ENCODE results near the gene ACSF3. TPM values are rescaled to one million over a fixed set of nuclear protein-coding genes. Genes with fewer than 3 reads are reported as not detected.

Gene ACSF3
- total RNA-seq, 1 experiment from 2014 or later, result 33.5 TPM

GRCh38 chr16:89096042-89096717, 2.5 kb downstream of the ACSF3 start:
- CTCF ChIA-PET, result no interaction called here
- no peak overlapping the region for H3K4me3 ChIP-seq (ENCODE audit: low read length)
- no peak overlapping the region for H3K4me2 ChIP-seq (ENCODE audit: low read length)
- intact Hi-C loops (cut with micrococcal nuclease), result no loop called here
- ATAC-seq (no peak), DNase-seq (no peak)
- no peaks in the 10 kb centered on the region for H3K27me3 ChIP-seq (ENCODE audit: low read length)
- BruUV-seq (replicated peaks), result no TSS peak
- TF ChIP-seq EZH2 (IDR thresholded peaks at IDR 0.05; ENCODE audit: low read length, unreplicated experiment) (no peak), CTCF (conservative IDR thresholded peaks at IDR 0.05; ENCODE audit: low read depth, low read length) (no peak), EZH2phosphoT487 (IDR thresholded peaks at IDR 0.05; ENCODE audit: borderline replicate concordance, low read length) (no peak)
- no peaks in the 10 kb centered on the region for H3K36me3 ChIP-seq (ENCODE audit: low read depth, low read length)
- no peak overlapping the region for H3K27ac ChIP-seq (ENCODE audit: low read length)
- peaks cover 52% of the 10 kb centered on the region for H3K79me2 ChIP-seq (ENCODE audit: low read length)
- H3K9me2 ChIP-seq (replicated peaks; ENCODE audit: low read length), result no peaks in the 10 kb centered on the region
- H3K4me1 ChIP-seq (ENCODE audit: insufficient read depth, low read length), result peaks cover 7% of the 10 kb centered on the region; the same call in 1 of the 2 replicates
- H4K20me1 ChIP-seq (ENCODE audit: low read length), result no peaks in the 10 kb centered on the region
- H3K9me3 ChIP-seq (ENCODE audit: low read length), result no peaks in the 10 kb centered on the region
- no peak overlapping the region for H2AFZ ChIP-seq (ENCODE audit: low read length)
- H3K9ac ChIP-seq (ENCODE audit: low read length), result no peak overlapping the region
- H3F3A ChIP-seq (ENCODE audit: low read length, unreplicated experiment), result no peaks in the 10 kb centered on the region
- POLR2A ChIA-PET (ENCODE audit: unreplicated experiment), result no interaction called here

- no peak for ATAC-seq
- no peak for DNase-seq
- POLR2A ChIA-PET (ENCODE audit: unreplicated experiment), result no interaction called here
- H3K9me3 ChIP-seq (ENCODE audit: low read length), result no peaks in the 10 kb centered on the region
- no peak overlapping the region for H3K4me2 ChIP-seq (ENCODE audit: low read length)
- CTCF ChIA-PET, result no interaction called here
- H3K9me2 ChIP-seq (replicated peaks; ENCODE audit: low read length), result no peaks in the 10 kb centered on the region
- H3K27ac ChIP-seq (ENCODE audit: low read length), result no peak overlapping the region
- H3K79me2 ChIP-seq (ENCODE audit: low read length), result peaks cover 52% of the 10 kb centered on the region
- peaks cover 7% of the 10 kb centered on the region; the same call in 1 of the 2 replicates for H3K4me1 ChIP-seq (ENCODE audit: insufficient read depth, low read length)
- no peaks in the 10 kb centered on the region for H3K27me3 ChIP-seq (ENCODE audit: low read length)
- H3K9ac ChIP-seq (ENCODE audit: low read length), result no peak overlapping the region
- no TSS peak for BruUV-seq (replicated peaks)
- TF ChIP-seq CTCF (conservative IDR thresholded peaks at IDR 0.05; ENCODE audit: low read depth, low read length), result no peak
- no peak for TF ChIP-seq EZH2 (IDR thresholded peaks at IDR 0.05; ENCODE audit: low read length, unreplicated experiment)
- TF ChIP-seq EZH2phosphoT487 (IDR thresholded peaks at IDR 0.05; ENCODE audit: borderline replicate concordance, low read length), result no peak
- H2AFZ ChIP-seq (ENCODE audit: low read length), result no peak overlapping the region
- no peaks in the 10 kb centered on the region for H3K36me3 ChIP-seq (ENCODE audit: low read depth, low read length)
- no peaks in the 10 kb centered on the region for H4K20me1 ChIP-seq (ENCODE audit: low read length)
- intact Hi-C loops (cut with micrococcal nuclease), result no loop called here
- H3F3A ChIP-seq (ENCODE audit: low read length, unreplicated experiment), result no peaks in the 10 kb centered on the region
- H3K4me3 ChIP-seq (ENCODE audit: low read length), result no peak overlapping the region
Observed at GRCh38 chr16:89096768-89097391, 3.2 kb downstream of the ACSF3 start.

- H3K9me3 ChIP-seq (ENCODE audit: low read length), result no peaks in the 10 kb centered on the region
- intact Hi-C loops (cut with micrococcal nuclease), result no loop called here
- BruUV-seq (replicated peaks), result no TSS peak
- no peak overlapping the region for H3K9ac ChIP-seq (ENCODE audit: low read length)
- no peak overlapping the region for H3K27ac ChIP-seq (ENCODE audit: low read length)
- ChIA-PET CTCF (no interaction called here), POLR2A (ENCODE audit: unreplicated experiment) (no interaction called here)
- no peaks in the 10 kb centered on the region for H3K9me2 ChIP-seq (replicated peaks; ENCODE audit: low read length)
- no peak overlapping the region for H3K4me3 ChIP-seq (ENCODE audit: low read length)
- DNase-seq (no peak), ATAC-seq (no peak)
- H3F3A ChIP-seq (ENCODE audit: low read length, unreplicated experiment), result no peaks in the 10 kb centered on the region
- TF ChIP-seq EZH2phosphoT487 (IDR thresholded peaks at IDR 0.05; ENCODE audit: borderline replicate concordance, low read length) (no peak), EZH2 (IDR thresholded peaks at IDR 0.05; ENCODE audit: low read length, unreplicated experiment) (no peak), CTCF (conservative IDR thresholded peaks at IDR 0.05; ENCODE audit: low read depth, low read length) (no peak)
- H3K36me3 ChIP-seq (ENCODE audit: low read depth, low read length), result no peaks in the 10 kb centered on the region
- no peak overlapping the region for H2AFZ ChIP-seq (ENCODE audit: low read length)
- no peaks in the 10 kb centered on the region for H3K27me3 ChIP-seq (ENCODE audit: low read length)
- peaks cover 52% of the 10 kb centered on the region for H3K79me2 ChIP-seq (ENCODE audit: low read length)
- H3K4me2 ChIP-seq (ENCODE audit: low read length), result no peak overlapping the region
- peaks cover 7% of the 10 kb centered on the region; the same call in 1 of the 2 replicates for H3K4me1 ChIP-seq (ENCODE audit: insufficient read depth, low read length)
- H4K20me1 ChIP-seq (ENCODE audit: low read length), result no peaks in the 10 kb centered on the region
Observed at GRCh38 chr16:89097392-89097772, 3.7 kb downstream of the ACSF3 start.
